ENCODE data around the gene CCNY. TPM values are rescaled to one million over a fixed set of nuclear protein-coding genes. Genes with fewer than 3 reads are reported as not detected.
"Not testable (repeated sequence)": the region's sequence is repeated elsewhere in the genome, so short reads cannot be mapped to it uniquely, and the experiment has no call there.

Gene CCNY
- total RNA-seq, 1 experiment from 2014 or later, result 28.4 TPM

- DNase-seq (ENCODE audit: low spot score), result not testable (repeated sequence)
These were observed 67.8 kb downstream of the CCNY start for GRCh38 chr10:35404077-35404476.

GRCh38 chr10:35406003-35406630, 69.8 kb downstream of the CCNY start:
- DNase-seq (ENCODE audit: low spot score), result not testable (repeated sequence)

- not testable (repeated sequence) for DNase-seq (ENCODE audit: low spot score)
These were observed 71.4 kb downstream of the CCNY start for GRCh38 chr10:35407696-35408095.

GRCh38 chr10:35409094-35409582, 72.8 kb downstream of the CCNY start:
- no peak for DNase-seq (ENCODE audit: low spot score)

- DNase-seq (ENCODE audit: low spot score), result no peak
These were observed 73.5 kb downstream of the CCNY start for GRCh38 chr10:35409808-35410207.

GRCh38 chr10:35412003-35412723, 75.9 kb downstream of the CCNY start:
- no peak for DNase-seq (ENCODE audit: low spot score)

- DNase-seq (ENCODE audit: low spot score), result peak; percentile 25
These were observed 76.7 kb downstream of the CCNY start for GRCh38 chr10:35412900-35413491.

GRCh38 chr10:35413985-35414861, 77.9 kb downstream of the CCNY start:
- DNase-seq (ENCODE audit: low spot score), result no peak

GRCh38 chr10:35415505-35415904, 79.2 kb downstream of the CCNY start:
- DNase-seq (ENCODE audit: low spot score), result no peak

GRCh38 chr10:35416619-35417312, 80.5 kb downstream of the CCNY start:
- DNase-seq (ENCODE audit: low spot score), result no peak

GRCh38 chr10:35417313-35417625, 81.0 kb downstream of the CCNY start:
- DNase-seq (ENCODE audit: low spot score), result no peak

GRCh38 chr10:35417795-35418194, 81.5 kb downstream of the CCNY start:
- no peak for DNase-seq (ENCODE audit: low spot score)

GRCh38 chr10:35418580-35418979, 82.3 kb downstream of the CCNY start:
- DNase-seq (ENCODE audit: low spot score), result not testable (repeated sequence)

GRCh38 chr10:35420044-35420443, 83.7 kb downstream of the CCNY start:
- no peak for DNase-seq (ENCODE audit: low spot score)

GRCh38 chr10:35420827-35421552, 84.7 kb downstream of the CCNY start:
- no peak for DNase-seq (ENCODE audit: low spot score)

- DNase-seq (ENCODE audit: low spot score), result no peak
These were observed 85.4 kb downstream of the CCNY start for GRCh38 chr10:35421553-35422178.

GRCh38 chr10:35422228-35422627, 85.9 kb downstream of the CCNY start:
- DNase-seq (ENCODE audit: low spot score), result no peak

- DNase-seq (ENCODE audit: low spot score), result no peak
These were observed 87.4 kb downstream of the CCNY start for GRCh38 chr10:35423505-35424306.

- DNase-seq (ENCODE audit: low spot score), result no peak
These were observed 88.5 kb downstream of the CCNY start for GRCh38 chr10:35424680-35425285.
